SK-N-SH (cell line): ENCODE measurements around the gene RAPGEF2. TPM values are rescaled to one million over a fixed set of nuclear protein-coding genes. Genes with fewer than 3 reads are reported as not detected.

Experiments used
- CTCF ChIA-PET: fragments of 300-600, 350-600 bp; formaldehyde crosslinking; extraction: SDS; loops from one replicate; lab custom pipeline; 2021; lab: Yijun Ruan, JAX
- POLR2A ChIA-PET: fragments of 350-600 bp; sonication (Branson Sonifier 250); formaldehyde crosslinking; extraction: SDS; loops from one replicate; lab custom pipeline; 2020; ENCODE audit warnings: antibody characterized with exemption, inconsistent platforms; lab: Yijun Ruan, JAX
- DNase-seq: peaks from one replicate; pipeline ENCODE4 v3.0.0; 2012
- H2AFZ ChIP-seq: fragments of 200-600 bp; sonication (generic); 2 replicates; pipeline ENCODE4 v1.8.1; 2016; ENCODE audit warnings: antibody characterized with exemption, mild to moderate bottlenecking, low read depth
- H3F3A ChIP-seq: fragments of 200-600 bp; sonication (generic); replicated peaks from 2 replicates; pipeline ENCODE3; 2016; ENCODE audit warnings: antibody characterized with exemption, mild to moderate bottlenecking; ENCODE audit not compliant: insufficient read depth
- H3K27ac ChIP-seq, 2 experiments: fragments of 200-500 bp in 1 of 2; fragments of 200-600 bp in 1 of 2; sonication (Bioruptor generic) in 1 of 2; sonication (generic), shearing (Covaris generic) in 1 of 2; 2 replicates each; pipeline versions ENCODE4 v1.5.1 to v1.6.1; 2014 to 2016; ENCODE audit warnings: low read depth in 2 of 2, inconsistent platforms in 1 of 2, low read length in 1 of 2, mild to moderate bottlenecking in 1 of 2, mixed read lengths in 1 of 2
- H3K27me3 ChIP-seq: fragments of 200-600 bp; sonication (generic), shearing (Covaris generic); 2 replicates; pipeline ENCODE4 v1.6.1; 2016; ENCODE audit warnings: mixed run types; ENCODE audit not compliant: insufficient read depth
- H3K36me3 ChIP-seq, 2 experiments: fragments of 200-500 bp in 1 of 2; fragments of 200-600 bp in 1 of 2; sonication (Bioruptor generic) in 1 of 2; sonication (generic) in 1 of 2; replicated peaks in 1 of 2; 2 replicates each; pipeline versions ENCODE3 to v1.5.1; 2014 to 2016; ENCODE audit warnings: low read length in 1 of 2, mild to moderate bottlenecking in 1 of 2; ENCODE audit not compliant: insufficient read depth in 2 of 2, control insufficient read depth in 1 of 2
- H3K4me1 ChIP-seq, 2 experiments: fragments of 200-500 bp in 1 of 2; fragments of 200-600 bp in 1 of 2; sonication (Bioruptor generic) in 1 of 2; sonication (generic), shearing (Covaris generic) in 1 of 2; 2 replicates each; pipeline versions ENCODE4 v1.5.1 to v1.6.1; 2014 to 2016; ENCODE audit warnings: low read depth in 1 of 2, low read length in 1 of 2, mixed run types in 1 of 2; ENCODE audit not compliant: insufficient read depth in 2 of 2, control insufficient read depth in 1 of 2
- H3K4me2 ChIP-seq: fragments of 200-600 bp; sonication (generic), shearing (Covaris generic); 2 replicates; pipeline ENCODE4 v1.6.1; 2017; ENCODE audit warnings: mixed run types
- H3K4me3 ChIP-seq, 2 experiments: fragments of 200-500 bp in 1 of 2; fragments of 200-600 bp in 1 of 2; sonication (Bioruptor generic) in 1 of 2; sonication (generic), shearing (Covaris generic) in 1 of 2; 2 replicates each; pipeline versions ENCODE4 v1.5.1 to v1.8.1; 2014 to 2016; ENCODE audit warnings: low read depth in 2 of 2, inconsistent platforms in 1 of 2, low read length in 1 of 2, mild to moderate bottlenecking in 1 of 2, mixed read lengths in 1 of 2, moderate library complexity in 1 of 2
- H3K79me2 ChIP-seq: fragments of 200-600 bp; sonication (generic); 2 replicates; pipeline ENCODE4 v1.8.1; 2017; ENCODE audit warnings: mild to moderate bottlenecking; ENCODE audit not compliant: insufficient read depth
- H3K9ac ChIP-seq: fragments of 200-600 bp; sonication (generic); 2 replicates; pipeline ENCODE4 v1.6.1; 2017; ENCODE audit warnings: mixed run types
- H3K9me2 ChIP-seq: fragments of 200-600 bp; sonication (generic); 2 replicates; pipeline ENCODE4 v1.6.1; 2017; ENCODE audit warnings: mixed run types
- H3K9me3 ChIP-seq: fragments of 200-600 bp; sonication (generic); 2 replicates; pipeline ENCODE4 v1.6.1; 2017; ENCODE audit warnings: mixed run types, mild to moderate bottlenecking, moderate library complexity
- H4K20me1 ChIP-seq: fragments of 200-600 bp; sonication (generic); 2 replicates; pipeline ENCODE4 v1.6.1; 2017; ENCODE audit warnings: mild to moderate bottlenecking, mixed run types; ENCODE audit not compliant: insufficient read depth
- CHD2 ChIP-seq: fragments of 150-350 bp; IDR thresholded peaks from 2 replicates; pipeline ENCODE4 v1.6.1; 2018; ENCODE audit warnings: low read length; ENCODE audit not compliant: partially characterized antibody
- ELF1 ChIP-seq: IDR thresholded peaks from 2 replicates; pipeline ENCODE4 v1.4.0; 2012
- EP300 ChIP-seq, 2 experiments: IDR thresholded peaks; 2 replicates each; pipeline versions ENCODE4 v1.4.0 to v1.6.1; 2012; ENCODE audit warnings: borderline replicate concordance in 1 of 2, low read depth in 1 of 2, low read length in 1 of 2
- FOXJ3 ChIP-seq: sonication (generic); formaldehyde crosslinking; IDR thresholded peaks from 2 replicates; pipeline ENCODE4 v1.5.1; 2020; ENCODE audit warnings: mild to moderate bottlenecking, missing genetic modification reagents
- GATA2 ChIP-seq: sonication (generic); formaldehyde crosslinking; IDR thresholded peaks from 2 replicates; pipeline ENCODE4 v1.5.0; 2020; ENCODE audit warnings: mild to moderate bottlenecking, missing genetic modification reagents
- IRF3 ChIP-seq: fragments of 150-350 bp; IDR thresholded peaks from 2 replicates; pipeline ENCODE4 v1.6.1; 2016; ENCODE audit warnings: mild to moderate bottlenecking, low read depth, low read length
- JUND ChIP-seq: IDR thresholded peaks from 2 replicates; pipeline ENCODE4 v1.4.0; 2012
- PBX3 ChIP-seq: IDR thresholded peaks from 2 replicates; pipeline ENCODE4; 2012
- RAD21 ChIP-seq: IDR thresholded peaks from 2 replicates; pipeline ENCODE4 v1.6.1; 2012; ENCODE audit warnings: mild to moderate bottlenecking, low read length
- RCOR1 ChIP-seq: fragments of 150-350 bp; IDR thresholded peaks from 2 replicates; pipeline ENCODE4 v1.6.1; 2017; ENCODE audit warnings: antibody characterized with exemption, low read length
- RXRA ChIP-seq: IDR thresholded peaks from 2 replicates; pipeline ENCODE4 v1.4.0; 2012; ENCODE audit warnings: low read depth, mild to moderate bottlenecking, borderline replicate concordance
- SIN3A ChIP-seq: IDR thresholded peaks from 2 replicates; pipeline ENCODE4 v1.6.1; 2012; ENCODE audit warnings: low read depth, mild to moderate bottlenecking, low read length, moderate library complexity, borderline replicate concordance
- TAF1 ChIP-seq: IDR thresholded peaks from 2 replicates; pipeline ENCODE4 v1.6.1; 2012; ENCODE audit warnings: low read depth, mild to moderate bottlenecking, low read length, moderate library complexity, borderline replicate concordance
- USF2 ChIP-seq: fragments of 150-350 bp; IDR thresholded peaks from 2 replicates; pipeline ENCODE4 v1.6.1; 2017; ENCODE audit warnings: antibody characterized with exemption, low read length, low read depth, borderline replicate concordance
- WGBS: methylation state at CpG from one replicate; pipeline ENCODE4 v1.1.6; 2017; ENCODE audit warnings: low lambda C conversion rate; 5-methylcytosine and 5-hydroxymethylcytosine counted together
- polyA plus RNA-seq, 3 experiments: library from polyadenylated mRNA; depleted of rRNA; stranded (reverse); fragments of >200 nt; gene quantifications; 2 replicates each; pipeline ENCODE4 v1.2.3, GENCODE V29; 2012
- TF ChIP-seq, protein P1 (sequence below): fragments of 200-600 bp; sonication (generic); IDR thresholded peaks from 2 replicates; pipeline ENCODE4 v1.6.1; 2017; ENCODE audit warnings: antibody characterized with exemption, mild to moderate bottlenecking, moderate library complexity

The RAPGEF2 gene
- polyA plus RNA-seq, 1 of the 3 experiments (the other 2 are of a cell fraction): 19.2 TPM

DNA sequence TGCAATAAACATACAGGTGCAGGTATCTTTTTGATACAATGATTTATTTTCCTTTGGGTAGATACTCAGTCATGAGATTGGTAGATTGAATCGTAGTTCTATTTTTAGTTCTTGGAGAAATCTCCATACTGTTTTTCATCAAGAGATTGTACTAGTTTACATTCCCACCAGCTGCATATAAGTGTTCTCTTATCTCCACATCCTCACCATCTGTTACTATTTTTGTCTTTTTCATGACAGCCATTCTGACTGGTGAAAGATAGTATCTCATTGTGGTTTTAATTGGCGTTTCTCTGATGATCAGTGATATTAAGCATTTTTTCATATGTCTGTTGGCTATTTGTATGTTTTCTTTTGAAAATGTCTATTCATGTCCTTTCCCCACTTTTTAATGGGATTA, 202.2 kb downstream of the RAPGEF2 start:
- no peaks in the 10 kb centered on the region for H4K20me1 ChIP-seq
- H3K9me2 ChIP-seq: no peaks in the 10 kb centered on the region; the same call in 1 of the 2 replicates
- no peak overlapping the region for H3K4me2 ChIP-seq
- H3K36me3 ChIP-seq: peaks cover 2 to 11% of the 10 kb centered on the region in 2 experiments
- POLR2A ChIA-PET: no interaction called here
- no peak overlapping the region for H2AFZ ChIP-seq
- H3K9me3 ChIP-seq: no peaks in the 10 kb centered on the region
- peaks cover 12% of the 10 kb centered on the region for H3F3A ChIP-seq
- TF ChIP-seq RAD21 (no peak), RCOR1 (no peak), ELF1 (no peak), EP300 (IDR thresholded peaks at IDR 0.05; ENCODE audit: borderline replicate concordance in 1 of 2, low read depth in 1 of 2, low read length in 1 of 2) (no peak), USF2 (no peak), JUND (no peak), PBX3 (no peak), IRF3 (no peak), FOXJ3 (CRISPR knock-in tag) (no peak), CHD2 (no peak), SIN3A (no peak), RXRA (no peak), TAF1 (no peak), GATA2 (no peak)
- TF ChIP-seq, protein P1, sequence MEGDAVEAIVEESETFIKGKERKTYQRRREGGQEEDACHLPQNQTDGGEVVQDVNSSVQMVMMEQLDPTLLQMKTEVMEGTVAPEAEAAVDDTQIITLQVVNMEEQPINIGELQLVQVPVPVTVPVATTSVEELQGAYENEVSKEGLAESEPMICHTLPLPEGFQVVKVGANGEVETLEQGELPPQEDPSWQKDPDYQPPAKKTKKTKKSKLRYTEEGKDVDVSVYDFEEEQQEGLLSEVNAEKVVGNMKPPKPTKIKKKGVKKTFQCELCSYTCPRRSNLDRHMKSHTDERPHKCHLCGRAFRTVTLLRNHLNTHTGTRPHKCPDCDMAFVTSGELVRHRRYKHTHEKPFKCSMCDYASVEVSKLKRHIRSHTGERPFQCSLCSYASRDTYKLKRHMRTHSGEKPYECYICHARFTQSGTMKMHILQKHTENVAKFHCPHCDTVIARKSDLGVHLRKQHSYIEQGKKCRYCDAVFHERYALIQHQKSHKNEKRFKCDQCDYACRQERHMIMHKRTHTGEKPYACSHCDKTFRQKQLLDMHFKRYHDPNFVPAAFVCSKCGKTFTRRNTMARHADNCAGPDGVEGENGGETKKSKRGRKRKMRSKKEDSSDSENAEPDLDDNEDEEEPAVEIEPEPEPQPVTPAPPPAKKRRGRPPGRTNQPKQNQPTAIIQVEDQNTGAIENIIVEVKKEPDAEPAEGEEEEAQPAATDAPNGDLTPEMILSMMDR: no peak
- H3K4me3 ChIP-seq: no peak overlapping the region
- no peak for DNase-seq
- H3K9ac ChIP-seq: no peak overlapping the region
- peaks cover 34% of the 10 kb centered on the region for H3K79me2 ChIP-seq
- WGBS: 80% methylated on average over 2 of the region's 2 CpGs
- no peaks in the 10 kb centered on the region for H3K27me3 ChIP-seq
- CTCF ChIA-PET: interaction anchor here (0.7 kb wide), 1 partner anchor 37 kb away, joined by 3 read pairs; no protein-coding TSS in a partner anchor
- no peak overlapping the region for H3K27ac ChIP-seq
- H3K4me1 ChIP-seq: peaks cover 3 to 17% of the 10 kb centered on the region in 2 experiments; a peak in 3 of 4 replicates
